Raji (cell line): ENCODE data around the gene TBX5.

ENCODE experiments used
- POLR2A ChIP-seq: IDR thresholded peaks from 2 replicates; pipeline ENCODE4 v1.6.1; 2011; ENCODE audit warnings: low read depth, low read length, control low read depth; ENCODE audit not compliant: insufficient read depth

The TBX5 gene

GRCh38 chr12:114440270-114441038 lies 34.5 kb upstream of the TBX5 start:
- no peak for TF ChIP-seq POLR2A

GRCh38 chr12:114439817-114440216 lies 33.9 kb upstream of the TBX5 start:
- no peak for TF ChIP-seq POLR2A

GRCh38 chr12:114439261-114439683 lies 33.3 kb upstream of the TBX5 start:
- TF ChIP-seq POLR2A, result no peak

GRCh38 chr12:114438635-114439256 lies 32.8 kb upstream of the TBX5 start:
- no peak for TF ChIP-seq POLR2A

GRCh38 chr12:114434341-114434740 lies 28.4 kb upstream of the TBX5 start:
- no peak for TF ChIP-seq POLR2A

- TF ChIP-seq POLR2A, result no peak
Observed at GRCh38 chr12:114431902-114432301, 26.0 kb upstream of the TBX5 start.

GRCh38 chr12:114430306-114430705 lies 24.4 kb upstream of the TBX5 start:
- TF ChIP-seq POLR2A, result no peak

GRCh38 chr12:114425031-114425626 lies 19.2 kb upstream of the TBX5 start:
- TF ChIP-seq POLR2A, result no peak

GRCh38 chr12:114420944-114421335 lies 15.0 kb upstream of the TBX5 start:
- no peak for TF ChIP-seq POLR2A

- no peak for TF ChIP-seq POLR2A
Observed at GRCh38 chr12:114420182-114420943, 14.4 kb upstream of the TBX5 start.

- no peak for TF ChIP-seq POLR2A
Observed at GRCh38 chr12:114416028-114416427, 10.1 kb upstream of the TBX5 start.

- no peak for TF ChIP-seq POLR2A
Observed at GRCh38 chr12:114415525-114415868, 9.6 kb upstream of the TBX5 start.

- no peak for TF ChIP-seq POLR2A
Observed at GRCh38 chr12:114414866-114415524, 9.1 kb upstream of the TBX5 start.

- no peak for TF ChIP-seq POLR2A
Observed at GRCh38 chr12:114414031-114414865, 8.3 kb upstream of the TBX5 start.
